K562 (cell line): Measurements from ENCODE around the gene MAP3K7. TPM values are rescaled to one million over a fixed set of nuclear protein-coding genes. Genes with fewer than 3 reads are reported as not detected.

Source experiments
- ATAC-seq: fragments of 200-7000 bp; cut with Tn5 transposase; 3 replicates; pipeline ENCODE4 v1.9.1; 2020; ENCODE audit warnings: moderate library complexity
- BruUV-seq: library from RNA; stranded (reverse); fragments of 400-500 nt; replicated peaks from 2 replicates; lab custom pipeline; 2021; lab: Mats Ljungman, UMichigan
- CTCF ChIA-PET: fragments of 300-600 bp; formaldehyde crosslinking; extraction: SDS; loops from one replicate; lab custom pipeline; 2021; ENCODE audit warnings: low intra/inter-chr PET ratio; lab: Yijun Ruan, JAX
- POLR2A ChIA-PET: fragments of 300-600, 350-650 bp; sonication (Branson Sonifier 250); formaldehyde crosslinking; extraction: SDS; loops from one replicate; lab custom pipeline; 2021; ENCODE audit warnings: antibody characterized with exemption, inconsistent platforms; lab: Yijun Ruan, JAX
- DNase-seq, 4 experiments: peaks; one replicate each; pipeline versions ENCODE4 v3.0.0 to v3.0.0-alpha.2; 2011 to 2018; ENCODE audit warnings: low spot score in 3 of 4, mixed read lengths in 3 of 4; ENCODE audit errors: extremely low read depth in 1 of 4
- FAIRE-seq: peaks from 2 replicates; lab custom pipeline; 2011; peaks lifted over from hg19 to GRCh38; lab: Jason Lieb, UNC
- H2AFZ ChIP-seq: 2 replicates; pipeline ENCODE4 v1.6.0; 2011; ENCODE audit warnings: low read depth, low read length, control low read depth, inconsistent platforms
- H3K27ac ChIP-seq: fragments of 200-600 bp; 3 replicates; pipeline ENCODE4 v1.8.0; 2011; ENCODE audit warnings: low read depth, mild to moderate bottlenecking, control low read depth, inconsistent platforms, low read length, moderate library complexity, mixed read lengths; ENCODE audit errors: extremely low read depth
- H3K27me3 ChIP-seq, 2 experiments: fragments of 300-600 bp in 1 of 2; 2 replicates in 1 of 2; 3 replicates in 1 of 2; pipeline versions ENCODE4 v1.6.0 to v1.8.0; 2011; ENCODE audit warnings: inconsistent platforms in 2 of 2, low read length in 2 of 2, mild to moderate bottlenecking in 1 of 2, mixed read lengths in 1 of 2, moderate library complexity in 1 of 2; ENCODE audit not compliant: control insufficient read depth in 2 of 2, insufficient read depth in 2 of 2
- H3K36me3 ChIP-seq: fragments of 300-600 bp; 3 replicates; pipeline ENCODE4 v1.8.0; 2011; ENCODE audit warnings: mild to moderate bottlenecking, low read length, inconsistent platforms; ENCODE audit not compliant: control insufficient read depth, insufficient read depth
- H3K4me1 ChIP-seq, 2 experiments: fragments of 200-600 bp in 1 of 2; replicated peaks in 1 of 2; 2 replicates in 1 of 2; 3 replicates in 1 of 2; pipeline versions ENCODE4 v1.5.1 to v1.8.0; 2011; ENCODE audit warnings: inconsistent platforms in 2 of 2, low read length in 2 of 2, mild to moderate bottlenecking in 1 of 2, mixed read lengths in 1 of 2, moderate library complexity in 1 of 2; ENCODE audit not compliant: control insufficient read depth in 2 of 2, insufficient read depth in 2 of 2
- H3K4me2 ChIP-seq: 2 replicates; pipeline ENCODE4 v1.6.1; 2011; ENCODE audit warnings: low read length, control low read depth, inconsistent platforms, mixed read lengths; ENCODE audit not compliant: insufficient read depth
- H3K4me3 ChIP-seq: fragments of 200-600 bp; sonication (generic), shearing (Covaris generic); 2 replicates; pipeline ENCODE4 v1.5.1; 2016; ENCODE audit warnings: control low read depth, inconsistent platforms
- H3K79me2 ChIP-seq: fragments of 200-600 bp; 3 replicates; pipeline ENCODE4 v1.8.0; 2011; ENCODE audit warnings: low read length, inconsistent platforms; ENCODE audit not compliant: control insufficient read depth, insufficient read depth
- H3K9ac ChIP-seq, 2 experiments: 2 replicates each; pipeline versions ENCODE4 v1.6.0 to v1.6.1; 2011; ENCODE audit warnings: low read depth in 2 of 2, low read length in 2 of 2, control low read depth in 1 of 2, inconsistent platforms in 1 of 2, mild to moderate bottlenecking in 1 of 2, mixed read lengths in 1 of 2; ENCODE audit not compliant: insufficient read depth in 1 of 2
- H3K9me1 ChIP-seq: one replicate; pipeline ENCODE4 v1.6.0; 2011; ENCODE audit warnings: inconsistent platforms, mild to moderate bottlenecking, low read length, moderate library complexity; ENCODE audit not compliant: control insufficient read depth, insufficient read depth
- H3K9me3 ChIP-seq: replicated peaks from 2 replicates; pipeline ENCODE4 v1.5.1; 2011; ENCODE audit warnings: low read depth, low read length, inconsistent platforms; ENCODE audit not compliant: control insufficient read depth, insufficient read depth
- H4K20me1 ChIP-seq: replicated peaks from 2 replicates; pipeline ENCODE4 v1.6.1; 2011; ENCODE audit warnings: low read length, inconsistent platforms, mixed read lengths; ENCODE audit not compliant: control insufficient read depth, insufficient read depth
- CBX8 ChIP-seq: fragments of 200-600 bp; sonication (generic); IDR thresholded peaks from 2 replicates; pipeline ENCODE4 v1.6.1; 2012; ENCODE audit warnings: borderline replicate concordance, mixed run types, low read depth, mild to moderate bottlenecking, moderate library complexity, mixed read lengths, low read length, control low read depth, inconsistent platforms; ENCODE audit not compliant: poor library complexity, severe bottlenecking; ENCODE audit errors: extremely low read depth
- MEIS2 ChIP-seq: fragments of 450-650 bp; IDR thresholded peaks from 2 replicates; pipeline ENCODE4 v1.6.1; 2014; ENCODE audit warnings: mild to moderate bottlenecking; ENCODE audit not compliant: partially characterized antibody
- PTRF ChIP-seq: fragments of 450-650 bp; IDR thresholded peaks from 2 replicates; pipeline ENCODE4 v1.6.1; 2016; ENCODE audit warnings: mild to moderate bottlenecking, missing genetic modification characterization, missing compliant biosample characterization
- RB1 ChIP-seq: fragments of 450-650 bp; IDR thresholded peaks from 2 replicates; pipeline ENCODE4 v1.6.1; 2017; ENCODE audit warnings: low read depth, mild to moderate bottlenecking
- SMAD2 ChIP-seq: fragments of 150-350 bp; IDR thresholded peaks from 2 replicates; pipeline ENCODE4 v1.6.1; 2014; ENCODE audit warnings: low read depth, mild to moderate bottlenecking, low read length
- U2AF1 ChIP-seq: fragments of 200-400 bp; formaldehyde crosslinking; optimal IDR thresholded peaks from 2 replicates; pipeline ENCODE3; 2017; ENCODE audit warnings: mild to moderate bottlenecking, low read depth, low read length, moderate library complexity
- ZNF274 ChIP-seq: IDR thresholded peaks from 2 replicates; pipeline ENCODE4 v1.6.1; 2011; ENCODE audit warnings: low read depth, mild to moderate bottlenecking, low read length, moderate library complexity, borderline replicate concordance
- WGBS: fragments of 100-300 bp; shearing (Covaris generic); methylation state at CpG from one replicate; pipeline ENCODE4 v1.1.6; 2016; ENCODE audit warnings: low coverage, mixed read lengths; ENCODE audit not compliant: insufficient coverage; ENCODE audit errors: missing lambda C conversion rate; 5-methylcytosine and 5-hydroxymethylcytosine counted together
- in situ Hi-C: fragments of 300-500 bp; cut with MboI; formaldehyde crosslinking; loops from 4 replicates; pipeline ENCODE4 v1.15.0; 2018; ENCODE audit warnings: inconsistent platforms, mixed read lengths
- intact Hi-C: fragments of 100-400 bp; cut with micrococcal nuclease; formaldehyde crosslinking; loops from 2 replicates; pipeline ENCODE4 v1.14.2; 2022
- polyA plus RNA-seq, 8 experiments: library from polyadenylated mRNA; depleted of rRNA in 4 of 8; stranded (reverse) in 5 of 8; unstranded in 3 of 8; fragments of >200 nt; fragmentation: Nextera tagmentation in 2 of 8; fragmentation: Illumina TruSeq in 1 of 8; extraction: Ambion mirVana in 2 of 8; extraction: Trizol in 1 of 8; gene quantifications; 2 replicates each; pipeline versions ENCODE4 v1.2.1 to v1.2.3, GENCODE V29; 2011 to 2014; ENCODE audit warnings: inconsistent platforms in 1 of 8, missing spikeins in 1 of 8
- total RNA-seq, 7 experiments: library from RNA; depleted of rRNA in 6 of 7; stranded (reverse); fragments of >200 nt in 6 of 7; fragmentation: Illumina TruSeq in 2 of 7; extraction: Trizol in 2 of 7; gene quantifications; 2 replicates each; pipeline versions ENCODE4 v1.2.1 to v1.2.3, GENCODE V29; 2011 to 2021; ENCODE audit warnings: low replicate concordance in 1 of 7
- TF ChIP-seq, protein P1 (sequence below): sonication (generic); formaldehyde crosslinking; IDR thresholded peaks from 2 replicates; pipeline ENCODE4 v1.8.1; 2023; ENCODE audit warnings: mild to moderate bottlenecking, missing genetic modification reagents, moderate library complexity
- TF ChIP-seq, protein P2 (sequence below): fragments of 450-650 bp; IDR thresholded peaks from 2 replicates; pipeline ENCODE4 v1.6.1; 2016; ENCODE audit warnings: borderline replicate concordance
- TF ChIP-seq, protein P3 (sequence below), 2 experiments: IDR thresholded peaks; 2 replicates each; pipeline ENCODE4 v1.6.1; 2012; ENCODE audit warnings: improper control_type of control experiment in 2 of 2, low read depth in 2 of 2, low read length in 2 of 2, borderline replicate concordance in 1 of 2
- TF ChIP-seq, protein P4 (sequence below): fragments of 250-450 bp; sonication (Bioruptor Pico); IDR thresholded peaks from 2 replicates; pipeline ENCODE4 v1.4.0; 2020; ENCODE audit warnings: mild to moderate bottlenecking
- TF ChIP-seq, protein P5 (sequence below): fragments of 450-650 bp; IDR thresholded peaks from 2 replicates; pipeline ENCODE4 v1.6.1; 2016; ENCODE audit warnings: antibody characterized with exemption

The MAP3K7 gene
- total and polyA plus RNA-seq, 9 of the 15 experiments (the other 6 are each of a cell fraction or from before 2014, with no cell fraction given): 13.4 to 60.9 (median 34.8) TPM

DNA sequence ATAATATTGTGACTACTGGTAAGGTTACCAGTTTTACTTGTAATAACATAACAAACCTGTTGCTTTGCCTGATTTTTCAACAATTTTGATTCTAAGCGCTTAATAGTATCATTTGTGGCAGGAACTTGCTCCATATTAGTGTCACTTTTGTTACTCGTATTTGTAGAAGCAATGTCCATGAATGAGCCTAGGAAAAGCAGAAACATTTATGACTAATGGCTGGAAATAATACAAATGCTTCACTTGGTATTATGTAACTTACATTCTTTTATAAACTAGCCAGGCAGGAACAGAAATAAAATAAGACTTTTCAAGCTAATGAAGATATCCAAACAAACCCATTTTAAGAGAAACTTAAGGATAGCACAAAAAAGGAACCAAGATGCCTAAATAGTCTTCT, 38.9 kb downstream of the MAP3K7 start (continued):
- TF ChIP-seq CBX8: no peak
- TF ChIP-seq, protein P1, sequence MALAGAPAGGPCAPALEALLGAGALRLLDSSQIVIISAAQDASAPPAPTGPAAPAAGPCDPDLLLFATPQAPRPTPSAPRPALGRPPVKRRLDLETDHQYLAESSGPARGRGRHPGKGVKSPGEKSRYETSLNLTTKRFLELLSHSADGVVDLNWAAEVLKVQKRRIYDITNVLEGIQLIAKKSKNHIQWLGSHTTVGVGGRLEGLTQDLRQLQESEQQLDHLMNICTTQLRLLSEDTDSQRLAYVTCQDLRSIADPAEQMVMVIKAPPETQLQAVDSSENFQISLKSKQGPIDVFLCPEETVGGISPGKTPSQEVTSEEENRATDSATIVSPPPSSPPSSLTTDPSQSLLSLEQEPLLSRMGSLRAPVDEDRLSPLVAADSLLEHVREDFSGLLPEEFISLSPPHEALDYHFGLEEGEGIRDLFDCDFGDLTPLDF (CRISPR knock-in tag): no peak
- TF ChIP-seq MEIS2: no peak
- no peak for TF ChIP-seq SMAD2
- TF ChIP-seq PTRF (tag): no peak
- TF ChIP-seq RB1: no peak

DNA sequence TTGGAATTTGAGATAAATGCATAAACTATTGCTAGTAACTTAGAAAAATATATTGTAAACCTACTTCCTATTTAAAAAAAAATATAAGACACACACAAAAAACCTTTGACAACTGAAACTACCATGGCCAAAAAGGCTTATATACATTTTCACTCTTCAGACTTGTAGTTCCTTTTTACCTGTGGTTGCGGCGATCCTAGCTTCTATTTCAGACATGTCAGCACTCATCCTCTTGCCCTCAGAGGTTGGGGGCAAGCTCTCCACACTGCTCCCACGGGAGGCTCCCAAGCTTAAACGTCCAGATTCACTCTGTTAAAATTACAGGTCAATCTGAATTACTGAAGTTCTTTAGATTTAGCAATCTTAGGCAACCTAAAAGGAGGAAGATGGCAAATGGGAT, 39.8 kb downstream of the MAP3K7 start:
- no peak for ATAC-seq
- Histone ChIP-seq H3K4me1 (no peaks in the 10 kb centered on the region), H4K20me1 (no peaks in the 10 kb centered on the region), H3K36me3 (peaks cover 84% of the 10 kb centered on the region), H3K9ac (no peak overlapping the region), H3K9me3 (no peaks in the 10 kb centered on the region), H3K4me3 (no peak overlapping the region), H3K27ac (no peak overlapping the region), H3K4me2 (no peak overlapping the region), H3K27me3 (no peaks in the 10 kb centered on the region), H3K9me1 (no peaks in the 10 kb centered on the region), H3K79me2 (no peaks in the 10 kb centered on the region), H2AFZ (no peak overlapping the region)
- 83% methylated on average over 4 of the region's 4 CpGs for WGBS
- DNase-seq: no peak
- POLR2A ChIA-PET: interaction anchor here (1.5 kb wide), 1 partner anchor 10 kb away, joined by 4 read pairs; no protein-coding TSS in a partner anchor
- CTCF ChIA-PET: no interaction called here
- in situ Hi-C loops: no loop called here
- no TSS peak for BruUV-seq
- FAIRE-seq: no peak
- intact Hi-C loops: no loop called here
- TF ChIP-seq, protein P2, sequence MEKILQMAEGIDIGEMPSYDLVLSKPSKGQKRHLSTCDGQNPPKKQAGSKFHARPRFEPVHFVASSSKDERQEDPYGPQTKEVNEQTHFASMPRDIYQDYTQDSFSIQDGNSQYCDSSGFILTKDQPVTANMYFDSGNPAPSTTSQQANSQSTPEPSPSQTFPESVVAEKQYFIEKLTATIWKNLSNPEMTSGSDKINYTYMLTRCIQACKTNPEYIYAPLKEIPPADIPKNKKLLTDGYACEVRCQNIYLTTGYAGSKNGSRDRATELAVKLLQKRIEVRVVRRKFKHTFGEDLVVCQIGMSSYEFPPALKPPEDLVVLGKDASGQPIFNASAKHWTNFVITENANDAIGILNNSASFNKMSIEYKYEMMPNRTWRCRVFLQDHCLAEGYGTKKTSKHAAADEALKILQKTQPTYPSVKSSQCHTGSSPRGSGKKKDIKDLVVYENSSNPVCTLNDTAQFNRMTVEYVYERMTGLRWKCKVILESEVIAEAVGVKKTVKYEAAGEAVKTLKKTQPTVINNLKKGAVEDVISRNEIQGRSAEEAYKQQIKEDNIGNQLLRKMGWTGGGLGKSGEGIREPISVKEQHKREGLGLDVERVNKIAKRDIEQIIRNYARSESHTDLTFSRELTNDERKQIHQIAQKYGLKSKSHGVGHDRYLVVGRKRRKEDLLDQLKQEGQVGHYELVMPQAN: no peak
- no peak for TF ChIP-seq ZNF274
- TF ChIP-seq, protein P3, sequence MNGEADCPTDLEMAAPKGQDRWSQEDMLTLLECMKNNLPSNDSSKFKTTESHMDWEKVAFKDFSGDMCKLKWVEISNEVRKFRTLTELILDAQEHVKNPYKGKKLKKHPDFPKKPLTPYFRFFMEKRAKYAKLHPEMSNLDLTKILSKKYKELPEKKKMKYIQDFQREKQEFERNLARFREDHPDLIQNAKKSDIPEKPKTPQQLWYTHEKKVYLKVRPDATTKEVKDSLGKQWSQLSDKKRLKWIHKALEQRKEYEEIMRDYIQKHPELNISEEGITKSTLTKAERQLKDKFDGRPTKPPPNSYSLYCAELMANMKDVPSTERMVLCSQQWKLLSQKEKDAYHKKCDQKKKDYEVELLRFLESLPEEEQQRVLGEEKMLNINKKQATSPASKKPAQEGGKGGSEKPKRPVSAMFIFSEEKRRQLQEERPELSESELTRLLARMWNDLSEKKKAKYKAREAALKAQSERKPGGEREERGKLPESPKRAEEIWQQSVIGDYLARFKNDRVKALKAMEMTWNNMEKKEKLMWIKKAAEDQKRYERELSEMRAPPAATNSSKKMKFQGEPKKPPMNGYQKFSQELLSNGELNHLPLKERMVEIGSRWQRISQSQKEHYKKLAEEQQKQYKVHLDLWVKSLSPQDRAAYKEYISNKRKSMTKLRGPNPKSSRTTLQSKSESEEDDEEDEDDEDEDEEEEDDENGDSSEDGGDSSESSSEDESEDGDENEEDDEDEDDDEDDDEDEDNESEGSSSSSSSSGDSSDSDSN (IDR thresholded peaks at IDR 0.05; ENCODE audit: borderline replicate concordance in 1 of 2, low read depth in 2 of 2, low read length in 2 of 2): no peak
- TF ChIP-seq, protein P4, sequence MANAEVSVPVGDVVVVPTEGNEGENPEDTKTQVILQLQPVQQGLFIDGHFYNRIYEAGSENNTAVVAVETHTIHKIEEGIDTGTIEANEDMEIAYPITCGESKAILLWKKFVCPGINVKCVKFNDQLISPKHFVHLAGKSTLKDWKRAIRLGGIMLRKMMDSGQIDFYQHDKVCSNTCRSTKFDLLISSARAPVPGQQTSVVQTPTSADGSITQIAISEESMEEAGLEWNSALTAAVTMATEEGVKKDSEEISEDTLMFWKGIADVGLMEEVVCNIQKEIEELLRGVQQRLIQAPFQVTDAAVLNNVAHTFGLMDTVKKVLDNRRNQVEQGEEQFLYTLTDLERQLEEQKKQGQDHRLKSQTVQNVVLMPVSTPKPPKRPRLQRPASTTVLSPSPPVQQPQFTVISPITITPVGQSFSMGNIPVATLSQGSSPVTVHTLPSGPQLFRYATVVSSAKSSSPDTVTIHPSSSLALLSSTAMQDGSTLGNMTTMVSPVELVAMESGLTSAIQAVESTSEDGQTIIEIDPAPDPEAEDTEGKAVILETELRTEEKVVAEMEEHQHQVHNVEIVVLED: no peak
- TF ChIP-seq, protein P5, sequence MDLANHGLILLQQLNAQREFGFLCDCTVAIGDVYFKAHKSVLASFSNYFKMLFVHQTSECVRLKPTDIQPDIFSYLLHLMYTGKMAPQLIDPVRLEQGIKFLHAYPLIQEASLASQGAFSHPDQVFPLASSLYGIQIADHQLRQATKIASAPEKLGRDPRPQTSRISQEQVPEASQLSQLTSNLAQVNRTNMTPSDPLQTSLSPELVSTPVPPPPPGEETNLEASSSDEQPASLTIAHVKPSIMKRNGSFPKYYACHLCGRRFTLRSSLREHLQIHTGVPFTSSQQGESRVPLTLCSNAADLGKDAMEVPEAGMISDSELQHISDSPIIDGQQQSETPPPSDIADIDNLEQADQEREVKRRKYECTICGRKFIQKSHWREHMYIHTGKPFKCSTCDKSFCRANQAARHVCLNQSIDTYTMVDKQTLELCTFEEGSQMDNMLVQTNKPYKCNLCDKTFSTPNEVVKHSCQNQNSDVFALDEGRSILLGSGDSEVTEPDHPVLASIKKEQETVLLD: no peak
- no peak for TF ChIP-seq U2AF1
